HepG2 (cell line): ENCODE data around the gene UBAC1. TPM values are rescaled to one million over a fixed set of nuclear protein-coding genes. Genes with fewer than 3 reads are reported as not detected.

ENCODE experiments used
- ATAC-seq: fragments of 200-7000 bp; cut with Tn5 transposase; 3 replicates; pipeline ENCODE4 v1.9.1; 2020; ENCODE audit warnings: mild to moderate bottlenecking, moderate library complexity
- BruUV-seq: library from RNA; stranded (reverse); fragments of 400-500 nt; replicated peaks from 2 replicates; lab custom pipeline; 2021; lab: Mats Ljungman, UMichigan
- CTCF ChIA-PET: fragments of 300-600 bp; formaldehyde crosslinking; extraction: SDS; loops from one replicate; lab custom pipeline; 2021; ENCODE audit warnings: low total read pairs, inconsistent platforms, low intra/inter-chr PET ratio; lab: Yijun Ruan, JAX
- POLR2A ChIA-PET: fragments of 350-600 bp; sonication (Branson Sonifier 250); formaldehyde crosslinking; loops from one replicate; lab custom pipeline; 2020; ENCODE audit warnings: antibody characterized with exemption, inconsistent platforms; lab: Yijun Ruan, JAX
- DNase-seq: peaks from one replicate; pipeline ENCODE4 v3.0.0-alpha.2; 2015; ENCODE audit warnings: low spot score
- FAIRE-seq: peaks from 3 replicates; lab custom pipeline; 2011; peaks lifted over from hg19 to GRCh38; lab: Jason Lieb, UNC
- H2AFZ ChIP-seq: one replicate; pipeline ENCODE4 v1.6.1; 2011; ENCODE audit warnings: low read length, inconsistent platforms
- H3K27ac ChIP-seq: fragments of 300-600 bp; 3 replicates; pipeline ENCODE4 v1.8.0; 2011; ENCODE audit warnings: mixed run types, mild to moderate bottlenecking, mixed read lengths, low read length, inconsistent platforms; ENCODE audit not compliant: insufficient read depth; ENCODE audit errors: extremely low read length
- H3K27me3 ChIP-seq, 2 experiments: fragments of 200-600 bp in 1 of 2; 2 replicates in 1 of 2; 3 replicates in 1 of 2; pipeline versions ENCODE4 v1.6.0 to v1.8.0; 2011; ENCODE audit warnings: low read length in 2 of 2, mild to moderate bottlenecking in 2 of 2, moderate library complexity in 2 of 2, inconsistent platforms in 1 of 2; ENCODE audit not compliant: insufficient read depth in 2 of 2, control insufficient read depth in 1 of 2
- H3K36me3 ChIP-seq, 2 experiments: fragments of 200-600 bp in 1 of 2; replicated peaks in 1 of 2; 2 replicates in 1 of 2; 3 replicates in 1 of 2; pipeline versions ENCODE4 v1.5.1 to v1.8.0; 2011; ENCODE audit warnings: low read length in 2 of 2, inconsistent platforms in 1 of 2; ENCODE audit not compliant: insufficient read depth in 2 of 2, control insufficient read depth in 1 of 2
- H3K4me1 ChIP-seq: 2 replicates; pipeline ENCODE4 v1.5.1; 2012; ENCODE audit warnings: low read length, inconsistent platforms; ENCODE audit not compliant: insufficient read depth
- H3K4me2 ChIP-seq: 2 replicates; pipeline ENCODE4 v1.6.0; 2011; ENCODE audit warnings: low read depth, low read length, inconsistent platforms
- H3K4me3 ChIP-seq, 3 experiments: fragments of 200-600 bp in 1 of 3; sonication (generic), shearing (Covaris generic) in 1 of 3; replicated peaks in 1 of 3; 2 replicates each; pipeline ENCODE4 v1.5.1; 2011 to 2016; ENCODE audit warnings: low read length in 3 of 3, inconsistent platforms in 2 of 3, low read depth in 2 of 3, mild to moderate bottlenecking in 2 of 3, control low read depth in 1 of 3, mixed read lengths in 1 of 3; ENCODE audit not compliant: insufficient read depth in 1 of 3
- H3K79me2 ChIP-seq: one replicate; pipeline ENCODE4 v1.6.1; 2011; ENCODE audit warnings: low read length, inconsistent platforms; ENCODE audit not compliant: insufficient read depth
- H3K9ac ChIP-seq: 2 replicates; pipeline ENCODE4 v1.6.0; 2011; ENCODE audit warnings: mild to moderate bottlenecking, low read depth, low read length, inconsistent platforms; ENCODE audit not compliant: insufficient read depth
- H3K9me3 ChIP-seq: 2 replicates; pipeline ENCODE4 v1.5.1; 2012; ENCODE audit warnings: mild to moderate bottlenecking, low read length
- H4K20me1 ChIP-seq: 2 replicates; pipeline ENCODE4 v1.6.0; 2011; ENCODE audit warnings: inconsistent platforms, mild to moderate bottlenecking, low read length, moderate library complexity; ENCODE audit not compliant: insufficient read depth
- AGO2 ChIP-seq: fragments of 200-400 bp; formaldehyde crosslinking; optimal IDR thresholded peaks from 2 replicates; pipeline ENCODE3; 2017; ENCODE audit warnings: mild to moderate bottlenecking, low read depth, low read length, moderate library complexity
- CC2D1A ChIP-seq: sonication (generic); formaldehyde crosslinking; IDR thresholded peaks from 2 replicates; pipeline ENCODE4 v1.8.1; 2023; ENCODE audit warnings: mild to moderate bottlenecking, missing genetic modification reagents
- FOXK1 ChIP-seq: sonication (generic); formaldehyde crosslinking; IDR thresholded peaks from 2 replicates; pipeline ENCODE4 v1.4.0; 2020; ENCODE audit warnings: low read depth, missing genetic modification reagents, borderline replicate concordance
- HNRNPK ChIP-seq: fragments of 200-400 bp; formaldehyde crosslinking; IDR thresholded peaks from 2 replicates; pipeline ENCODE4 v1.6.1; 2018; ENCODE audit warnings: low read length, low read depth, moderate library complexity, mild to moderate bottlenecking; ENCODE audit not compliant: poor library complexity, severe bottlenecking
- MTERF4 ChIP-seq: sonication (generic); formaldehyde crosslinking; IDR thresholded peaks from 2 replicates; pipeline ENCODE4 v1.8.0; 2023; ENCODE audit warnings: mild to moderate bottlenecking, missing genetic modification reagents
- MXD1 ChIP-seq: sonication (generic); formaldehyde crosslinking; IDR thresholded peaks from 2 replicates; pipeline ENCODE4 v1.4.0; 2020; ENCODE audit warnings: mild to moderate bottlenecking, missing genetic modification reagents
- RAD51 ChIP-seq: fragments of 450-650 bp; IDR thresholded peaks from 2 replicates; pipeline ENCODE4 v1.6.1; 2016; ENCODE audit warnings: borderline replicate concordance
- SOX13 ChIP-seq, 3 experiments: fragments of 450-650 bp in 1 of 3; sonication (generic) in 1 of 3; formaldehyde crosslinking in 1 of 3; IDR thresholded peaks in 2 of 3; conservative IDR thresholded peaks in 1 of 3; 2 replicates each; pipeline versions ENCODE4 v1.5.0 to v1.6.1; 2016 to 2020; ENCODE audit warnings: antibody characterized with exemption in 1 of 3, mild to moderate bottlenecking in 1 of 3, missing compliant biosample characterization in 1 of 3, missing genetic modification reagents in 1 of 3, moderate library complexity in 1 of 3
- SOX6 ChIP-seq, 2 experiments: fragments of 450-650 bp in 1 of 2; sonication (generic) in 1 of 2; formaldehyde crosslinking in 1 of 2; IDR thresholded peaks; 2 replicates each; pipeline versions ENCODE4 v1.4.0 to v1.6.1; 2017 to 2020; ENCODE audit warnings: antibody characterized with exemption in 1 of 2, mild to moderate bottlenecking in 1 of 2, missing genetic modification reagents in 1 of 2
- ZFY ChIP-seq: sonication (generic); formaldehyde crosslinking; IDR thresholded peaks from 2 replicates; pipeline ENCODE4 v1.4.0; 2020; ENCODE audit warnings: missing genetic modification reagents
- ZNF138 ChIP-seq: sonication (generic); formaldehyde crosslinking; IDR thresholded peaks from 2 replicates; pipeline ENCODE4 v1.5.0; 2020; ENCODE audit warnings: mild to moderate bottlenecking, low read depth, missing genetic modification reagents
- ZNF281 ChIP-seq: sonication (generic); formaldehyde crosslinking; IDR thresholded peaks from 2 replicates; pipeline ENCODE4 v1.4.0; 2020; ENCODE audit warnings: missing genetic modification reagents, borderline replicate concordance
- WGBS: methylation state at CpG from one replicate; pipeline ENCODE4 v1.1.6; 2017; ENCODE audit warnings: low lambda C conversion rate; 5-methylcytosine and 5-hydroxymethylcytosine counted together
- in situ Hi-C: cut with HindIII; loops from 2 replicates; pipeline ENCODE4 v1.10.0; 2017; ENCODE audit warnings: low pct_unique_long_range_greater_than_20kb; ENCODE audit not compliant: extremely low pct_ligation_motif_present
- intact Hi-C: fragments of 100-400 bp; cut with micrococcal nuclease; formaldehyde crosslinking; loops from one replicate; pipeline ENCODE4 v1.10.0; 2022; ENCODE audit not compliant: unreplicated experiment
- polyA plus RNA-seq, 8 experiments: library from polyadenylated mRNA; depleted of rRNA in 3 of 8; stranded (reverse) in 7 of 8; unstranded in 1 of 8; fragments of >200 nt; fragmentation: Illumina TruSeq in 4 of 8; extraction: Trizol in 4 of 8; gene quantifications; 2 replicates each; pipeline versions ENCODE4 v1.2.1 to v1.2.3, GENCODE V29; 2011 to 2016; ENCODE audit warnings: low read depth in 4 of 8, missing spikeins in 1 of 8, mixed read lengths in 1 of 8; ENCODE audit not compliant: insufficient read depth in 1 of 8
- total RNA-seq, 5 experiments: library from RNA; depleted of rRNA; stranded (reverse); fragments of >200 nt; fragmentation: Illumina TruSeq; extraction: Trizol; gene quantifications; 2 replicates each; pipeline ENCODE4 v1.2.3, GENCODE V29; 2016; ENCODE audit warnings: low read depth in 1 of 5

Gene UBAC1
- total and polyA plus RNA-seq, 2 of the 13 experiments (the other 11 are each of a cell fraction or from before 2014, with no cell fraction given), result 32.2 to 34.1 TPM

- no peak overlapping the region for H3K27ac ChIP-seq
- H3K9me3 ChIP-seq, result no peaks in the 10 kb centered on the region
- TF ChIP-seq SOX6 (IDR thresholded peaks at IDR 0.05), result no peak
- TF ChIP-seq SOX6 (CRISPR knock-in tag; IDR thresholded peaks at IDR 0.05), result peak; percentile 47; the same call in 1 of the 2 replicates
- TF ChIP-seq SOX13 (IDR thresholded peaks at IDR 0.05), result 0 out of 2 replicates have a peak, but pooled peaks have one; percentile 28
- peak in 1 of 2 experiments; percentile 62; a peak in 2 of 4 replicates for TF ChIP-seq SOX13 (CRISPR knock-in tag; conservative IDR thresholded peaks at IDR 0.05 in 1 of 2, IDR thresholded peaks at IDR 0.05 in 1 of 2)
- no peak for TF ChIP-seq FOXK1 (CRISPR knock-in tag)
- TF ChIP-seq RAD51, result no peak
- TF ChIP-seq ZNF281 (CRISPR knock-in tag), result peak; percentile 61; the same call in 1 of the 2 replicates
- TF ChIP-seq HNRNPK, result peak; percentile 72
- TF ChIP-seq ZFY (CRISPR knock-in tag), result 0 out of 2 replicates have a peak, but pooled peaks have one; percentile 22
- TF ChIP-seq MTERF4 (CRISPR knock-in tag), result no peak
- TF ChIP-seq CC2D1A (CRISPR knock-in tag), result no peak
- TF ChIP-seq MXD1 (CRISPR knock-in tag), result no peak
- TF ChIP-seq AGO2, result peak; percentile 82
- no peak for TF ChIP-seq ZNF138 (CRISPR knock-in tag)
- TF ChIP-seq, all 625 proteins: peak for 6
- BruUV-seq, result no TSS peak
- Histone ChIP-seq H3K79me2 (no peaks in the 10 kb centered on the region), H3K9ac (0 out of 2 replicates have a peak overlapping the region, but pooled peaks have one; percentile 14), H3K4me1 (peaks cover 92% of the 10 kb centered on the region), H3K36me3 (no peaks in the 10 kb centered on the region), H3K27me3 (no peaks in the 10 kb centered on the region; a peak in 1 of 5 replicates), H2AFZ (no peak overlapping the region), H3K4me3 (no peak overlapping the region; a peak in 1 of 6 replicates), H3K4me2 (peak overlapping the region; percentile 86), H4K20me1 (no peaks in the 10 kb centered on the region)
- intact Hi-C loops (no loop called here), in situ Hi-C loops (no loop called here)
- WGBS, result 51% methylated on average over 10 of the region's 15 CpGs
- DNase-seq (no peak), FAIRE-seq (no peak), ATAC-seq (no peak)
- POLR2A ChIA-PET, result interaction anchor here (1.3 to 5.4 kb wide), 2 partner anchors 12 to 47 kb away, joined by 4 to 99 read pairs; no protein-coding TSS in a partner anchor
- CTCF ChIA-PET, result no interaction called here
Observed at GRCh38 chr9:136004712-136005111, 43.5 kb upstream of the UBAC1 start.
